Measurements from ENCODE around the gene ABHD6. TPM values are rescaled to one million over a fixed set of nuclear protein-coding genes. Genes with fewer than 3 reads are reported as not detected.
"Not testable (repeated sequence)": the region's sequence is repeated elsewhere in the genome, so short reads cannot be mapped to it uniquely, and the experiment has no call there.

The ABHD6 gene
- total RNA-seq, 1 experiment from 2014 or later, result 5.7 TPM

DNA sequence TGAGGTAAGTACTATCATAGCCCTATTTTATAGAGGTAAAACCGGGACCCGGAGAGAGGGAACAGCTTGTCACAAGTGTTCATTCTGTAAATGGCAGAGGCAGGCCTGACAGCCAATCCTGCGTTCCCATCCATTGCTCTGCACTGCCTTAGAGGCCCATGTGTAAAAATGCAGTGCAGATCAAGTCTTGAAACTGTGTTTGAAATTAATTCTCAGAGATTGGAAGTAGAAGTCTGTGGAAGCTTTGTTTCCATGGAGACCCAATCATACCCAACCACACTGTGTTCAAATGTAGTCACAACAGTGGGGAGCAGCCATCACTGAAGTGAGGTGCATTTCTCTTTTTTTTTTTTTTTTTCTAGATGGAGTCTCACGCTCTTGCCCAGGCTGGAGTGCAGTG lies 13.7 kb upstream of the ABHD6 start:
- Mint-ChIP-seq H3K4me3 (ENCODE audit: low read depth, unreplicated experiment) (no peak overlapping the region), H3K36me3 (ENCODE audit: insufficient read depth, unreplicated experiment) (no peaks in the 10 kb centered on the region), H3K27ac (ENCODE audit: unreplicated experiment) (no peak overlapping the region), H3K4me1 (ENCODE audit: low read depth, unreplicated experiment) (peaks cover 16% of the 10 kb centered on the region), H3K9me3 (ENCODE audit: low read depth, unreplicated experiment) (no peaks in the 10 kb centered on the region), H3K27me3 (ENCODE audit: unreplicated experiment) (no peaks in the 10 kb centered on the region)
- CTCF ChIA-PET, result no interaction called here
- no TSS peak for BruUV-seq (replicated peaks)
- DNase-seq, result no peak
- TF ChIP-seq, protein P1, sequence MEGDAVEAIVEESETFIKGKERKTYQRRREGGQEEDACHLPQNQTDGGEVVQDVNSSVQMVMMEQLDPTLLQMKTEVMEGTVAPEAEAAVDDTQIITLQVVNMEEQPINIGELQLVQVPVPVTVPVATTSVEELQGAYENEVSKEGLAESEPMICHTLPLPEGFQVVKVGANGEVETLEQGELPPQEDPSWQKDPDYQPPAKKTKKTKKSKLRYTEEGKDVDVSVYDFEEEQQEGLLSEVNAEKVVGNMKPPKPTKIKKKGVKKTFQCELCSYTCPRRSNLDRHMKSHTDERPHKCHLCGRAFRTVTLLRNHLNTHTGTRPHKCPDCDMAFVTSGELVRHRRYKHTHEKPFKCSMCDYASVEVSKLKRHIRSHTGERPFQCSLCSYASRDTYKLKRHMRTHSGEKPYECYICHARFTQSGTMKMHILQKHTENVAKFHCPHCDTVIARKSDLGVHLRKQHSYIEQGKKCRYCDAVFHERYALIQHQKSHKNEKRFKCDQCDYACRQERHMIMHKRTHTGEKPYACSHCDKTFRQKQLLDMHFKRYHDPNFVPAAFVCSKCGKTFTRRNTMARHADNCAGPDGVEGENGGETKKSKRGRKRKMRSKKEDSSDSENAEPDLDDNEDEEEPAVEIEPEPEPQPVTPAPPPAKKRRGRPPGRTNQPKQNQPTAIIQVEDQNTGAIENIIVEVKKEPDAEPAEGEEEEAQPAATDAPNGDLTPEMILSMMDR (IDR thresholded peaks at IDR 0.05; ENCODE audit: unreplicated experiment), result no peak
- intact Hi-C loops (cut with micrococcal nuclease; ENCODE audit: unreplicated experiment), result no loop called here

DNA sequence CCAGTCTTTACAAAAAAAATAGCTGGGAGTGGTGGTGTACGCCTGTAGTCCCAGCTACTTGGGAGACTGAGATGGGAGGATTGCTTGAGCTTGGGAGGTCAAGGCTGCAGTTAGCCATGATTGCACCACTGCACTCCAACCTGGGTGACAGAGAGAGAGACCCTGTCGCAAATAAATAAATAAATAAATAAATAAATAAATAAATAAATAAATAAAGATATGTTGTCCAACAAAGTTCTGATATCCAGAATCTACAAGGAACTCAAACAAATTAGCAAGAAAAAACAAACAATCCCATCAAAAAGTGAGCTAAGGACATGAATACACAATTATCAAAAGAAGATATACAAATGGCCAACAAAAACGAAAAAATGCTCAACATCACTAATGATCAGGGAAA lies 9.7 kb upstream of the ABHD6 start:
- peaks cover 22% of the 10 kb centered on the region for H3K27me3 Mint-ChIP-seq (ENCODE audit: unreplicated experiment)
- BruUV-seq (replicated peaks); H3K36me3 Mint-ChIP-seq (ENCODE audit: insufficient read depth, unreplicated experiment); DNase-seq; H3K4me3 Mint-ChIP-seq (ENCODE audit: low read depth, unreplicated experiment); intact Hi-C loops (cut with micrococcal nuclease; ENCODE audit: unreplicated experiment); H3K4me1 Mint-ChIP-seq (ENCODE audit: low read depth, unreplicated experiment); H3K9me3 Mint-ChIP-seq (ENCODE audit: low read depth, unreplicated experiment); H3K27ac Mint-ChIP-seq (ENCODE audit: unreplicated experiment): not testable (repeated sequence)
- CTCF ChIA-PET, result interaction anchor here (0.7 kb wide), 1 partner anchor 23 kb away, joined by 3 read pairs; no protein-coding TSS in a partner anchor

DNA sequence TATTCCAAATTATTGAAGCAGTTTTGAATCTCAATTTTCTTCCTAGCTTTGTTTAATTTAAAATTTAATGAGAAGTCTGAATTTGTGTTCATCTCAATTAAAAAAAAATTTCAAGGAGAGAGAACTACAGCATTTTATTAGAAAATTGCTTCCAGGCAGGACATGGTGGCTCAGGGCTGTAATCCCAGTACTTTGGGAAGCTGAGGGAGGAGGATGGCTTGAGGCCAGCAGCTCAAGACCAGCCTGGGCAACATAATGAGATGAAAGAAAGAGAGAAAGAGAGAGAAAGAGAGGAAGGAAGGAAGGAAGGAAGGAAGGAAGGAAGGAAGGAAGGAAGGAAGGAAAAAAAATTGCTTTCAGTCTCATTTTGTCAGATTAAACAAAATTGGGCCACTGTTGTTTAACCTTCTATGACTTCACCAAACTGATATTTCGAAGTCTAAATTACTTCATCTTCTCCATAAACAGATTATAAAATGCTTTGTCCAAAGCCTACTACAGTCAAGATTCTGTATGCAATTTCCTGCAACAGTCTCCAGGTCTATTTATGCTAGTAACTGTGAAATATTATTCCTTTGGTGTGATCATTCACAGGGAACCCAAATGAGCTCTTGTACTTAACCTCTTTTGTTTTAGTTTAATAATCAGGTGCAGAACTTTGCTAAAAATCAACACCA lies 6.6 kb upstream of the ABHD6 start:
- Mint-ChIP-seq H3K27me3 (ENCODE audit: unreplicated experiment) (peaks cover 22% of the 10 kb centered on the region), H3K4me3 (ENCODE audit: low read depth, unreplicated experiment) (no peak overlapping the region), H3K9me3 (ENCODE audit: low read depth, unreplicated experiment) (no peaks in the 10 kb centered on the region), H3K27ac (ENCODE audit: unreplicated experiment) (no peak overlapping the region), H3K4me1 (ENCODE audit: low read depth, unreplicated experiment) (peaks cover 8% of the 10 kb centered on the region), H3K36me3 (ENCODE audit: insufficient read depth, unreplicated experiment) (no peaks in the 10 kb centered on the region)
- CTCF ChIA-PET, result interaction anchor here (0.7 kb wide), 2 partner anchors 11 to 220 kb away, joined by 3 to 4 read pairs; no protein-coding TSS in a partner anchor
- DNase-seq, result no peak
- intact Hi-C loops (cut with micrococcal nuclease; ENCODE audit: unreplicated experiment), result no loop called here
- BruUV-seq (replicated peaks), result no TSS peak
- TF ChIP-seq, protein P1 (IDR thresholded peaks at IDR 0.05; ENCODE audit: unreplicated experiment), result no peak

DNA sequence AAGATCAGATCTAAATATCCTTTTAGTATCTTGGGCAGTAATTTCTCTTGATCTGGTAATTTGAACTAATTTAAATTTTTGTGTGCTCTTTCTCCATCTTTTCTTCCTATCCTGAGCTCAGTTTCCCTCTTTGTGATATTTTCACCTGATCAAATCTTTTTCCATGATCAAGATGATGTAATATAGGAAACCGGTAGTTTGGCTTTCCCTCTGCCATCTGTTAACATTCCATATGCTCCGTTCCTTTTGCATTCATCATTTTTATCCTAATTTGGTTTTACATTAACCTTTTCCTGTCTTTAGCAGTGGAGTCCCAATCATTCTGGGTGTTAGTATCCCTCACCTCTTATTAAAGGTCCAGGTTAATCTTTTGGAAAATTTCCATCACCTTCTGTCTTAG lies 5.9 kb upstream of the ABHD6 start:
- intact Hi-C loops (cut with micrococcal nuclease; ENCODE audit: unreplicated experiment), result no loop called here
- Mint-ChIP-seq H3K4me3 (ENCODE audit: low read depth, unreplicated experiment) (no peak overlapping the region), H3K27ac (ENCODE audit: unreplicated experiment) (no peak overlapping the region), H3K27me3 (ENCODE audit: unreplicated experiment) (peaks cover 22% of the 10 kb centered on the region), H3K9me3 (ENCODE audit: low read depth, unreplicated experiment) (no peaks in the 10 kb centered on the region), H3K36me3 (ENCODE audit: insufficient read depth, unreplicated experiment) (peaks cover 4% of the 10 kb centered on the region), H3K4me1 (ENCODE audit: low read depth, unreplicated experiment) (peaks cover 8% of the 10 kb centered on the region)
- BruUV-seq (replicated peaks), result no TSS peak
- TF ChIP-seq, protein P1 (IDR thresholded peaks at IDR 0.05; ENCODE audit: unreplicated experiment), result no peak
- DNase-seq, result no peak
- CTCF ChIA-PET, result no interaction called here

DNA sequence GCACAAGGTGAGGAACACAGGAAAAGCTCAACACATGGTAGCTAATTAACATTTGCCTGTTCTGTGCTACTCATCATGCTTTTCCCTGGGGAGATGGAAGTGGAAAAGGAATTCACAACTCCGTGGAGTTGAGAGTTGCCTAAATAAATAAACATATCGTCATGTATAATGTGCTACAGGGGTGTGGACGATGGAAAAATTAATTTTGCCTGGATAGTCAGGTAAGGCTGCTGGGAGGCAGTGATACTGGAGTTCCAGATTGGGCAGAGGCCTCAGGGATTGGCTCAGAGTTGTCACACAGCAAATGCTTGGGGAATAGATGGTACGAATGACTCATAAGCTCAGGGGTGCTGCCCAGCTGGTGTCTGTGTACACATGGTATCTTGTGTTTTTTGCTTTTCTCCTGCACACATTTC lies 3.1 kb upstream of the ABHD6 start:
- CTCF ChIA-PET, result interaction anchor here (0.9 to 1.0 kb wide), 2 partner anchors 9 to 47 kb away, joined by 3 to 4 read pairs; no protein-coding TSS in a partner anchor
- peak; percentile 9 for DNase-seq
- H3K27ac Mint-ChIP-seq (ENCODE audit: unreplicated experiment), result no peak overlapping the region
- H3K9me3 Mint-ChIP-seq (ENCODE audit: low read depth, unreplicated experiment), result no peaks in the 10 kb centered on the region
- H3K4me1 Mint-ChIP-seq (ENCODE audit: low read depth, unreplicated experiment), result peaks cover 8% of the 10 kb centered on the region
- no peak overlapping the region for H3K4me3 Mint-ChIP-seq (ENCODE audit: low read depth, unreplicated experiment)
- peaks cover 22% of the 10 kb centered on the region for H3K27me3 Mint-ChIP-seq (ENCODE audit: unreplicated experiment)
- intact Hi-C loops (cut with micrococcal nuclease; ENCODE audit: unreplicated experiment), result no loop called here
- H3K36me3 Mint-ChIP-seq (ENCODE audit: insufficient read depth, unreplicated experiment), result peaks cover 24% of the 10 kb centered on the region
- TF ChIP-seq, protein P1 (IDR thresholded peaks at IDR 0.05; ENCODE audit: unreplicated experiment), result no peak
- no TSS peak for BruUV-seq (replicated peaks)

Data from Calu3 (cell line).